Kidney capillary endothelial cell (primary cell): ENCODE measurements around the gene TARS1.
A peak's percentile ranks its signal among the peaks of the same experiment; 100 is the strongest.

Experiments
- DNase-seq: peaks from one replicate; pipeline ENCODE4 v3.0.0-alpha.2; 2018; ENCODE audit warnings: low spot score

TARS1 gene

DNA sequence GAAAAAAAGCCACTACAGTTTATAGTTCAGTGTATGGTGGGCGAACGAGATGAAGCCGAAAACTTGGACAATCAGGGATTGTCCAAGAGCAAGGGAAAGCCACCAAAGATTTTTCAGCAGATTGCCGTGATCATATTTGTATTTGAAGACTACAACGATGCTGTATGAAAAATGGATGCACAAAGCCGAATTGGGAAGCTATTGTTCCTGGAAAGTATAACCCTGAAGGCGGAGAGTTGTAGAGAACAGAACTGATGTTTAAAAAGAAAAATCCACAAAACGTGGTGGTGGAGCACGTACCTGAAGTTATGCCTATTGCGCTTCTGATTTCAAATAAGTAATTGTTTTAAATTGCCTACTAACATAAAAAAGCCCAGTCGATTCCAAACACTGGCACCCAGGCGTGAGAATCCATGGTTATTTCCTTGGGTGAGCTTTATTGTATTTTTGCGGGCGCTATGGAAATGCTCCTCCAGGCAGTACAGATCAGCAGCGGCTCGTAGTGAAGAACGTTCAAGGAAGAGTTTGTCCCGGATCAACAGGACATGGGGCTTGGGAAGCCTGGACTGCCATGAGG lies 772 bp upstream of the TARS1 start:
- peak; percentile 44 for DNase-seq

DNA sequence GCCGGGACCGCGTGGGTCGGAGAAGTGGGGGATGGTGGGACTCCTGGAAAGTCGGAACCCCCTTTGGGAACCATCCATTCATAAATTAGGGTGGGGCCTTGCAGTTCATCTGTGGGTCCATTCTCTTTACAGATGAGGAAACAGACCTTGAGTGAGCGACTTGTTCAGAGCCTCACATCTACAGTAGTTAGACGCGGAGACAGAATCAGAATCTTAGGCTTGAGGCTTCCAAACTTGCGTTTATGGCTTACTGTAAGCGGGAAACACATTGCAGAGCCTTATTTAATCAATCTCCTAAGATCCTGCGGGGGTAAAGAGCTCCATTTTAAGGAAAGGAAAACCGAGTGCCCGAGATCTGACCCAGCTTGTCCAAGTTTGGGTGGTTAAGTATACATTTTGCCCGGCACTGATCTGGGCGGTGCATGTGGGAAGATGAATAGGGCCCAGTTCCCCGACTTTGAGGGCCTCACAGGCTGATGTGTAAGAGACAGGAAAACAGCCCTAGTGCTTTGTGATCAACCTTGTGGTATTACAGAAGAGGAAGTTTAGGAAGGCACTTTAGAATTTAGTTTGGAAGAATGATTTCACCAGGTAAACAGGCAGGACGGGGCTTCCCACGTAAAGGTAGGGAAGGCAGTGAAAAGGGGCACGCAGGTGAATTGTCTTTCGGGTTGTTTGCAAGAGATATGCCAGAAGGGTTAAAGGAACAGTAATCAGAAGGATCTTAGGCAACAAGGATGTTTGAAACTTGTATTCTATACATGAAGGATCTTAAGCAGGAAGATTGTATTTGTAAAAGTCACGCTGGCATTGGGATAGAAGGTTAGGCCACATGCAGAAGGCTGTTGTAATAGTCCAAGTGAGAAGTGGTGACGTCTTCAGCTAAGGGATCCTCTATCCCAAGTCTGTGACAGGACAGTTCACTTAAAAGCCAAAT lies 744 bp downstream of the TARS1 start:
- DNase-seq, result peak; percentile 66

DNA sequence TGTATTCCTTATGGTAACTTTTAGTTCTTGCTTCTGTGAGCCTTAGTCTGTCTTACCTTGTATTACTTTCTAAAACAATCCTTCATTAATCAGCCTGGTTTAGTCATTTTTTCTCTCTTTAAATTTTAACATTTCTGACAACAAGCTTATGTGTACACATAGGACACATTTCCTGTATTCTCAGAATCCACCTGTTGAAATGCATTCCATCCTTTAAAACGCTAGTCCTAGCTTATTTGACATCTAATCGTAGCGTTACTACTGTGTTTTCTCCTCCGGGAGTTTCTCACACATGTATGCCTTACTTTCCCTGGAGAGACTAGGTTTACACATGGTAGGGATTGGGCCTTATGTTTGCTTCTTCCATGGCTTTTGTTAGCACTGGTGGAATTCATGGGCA lies 3.8 kb downstream of the TARS1 start:
- no peak for DNase-seq

DNA sequence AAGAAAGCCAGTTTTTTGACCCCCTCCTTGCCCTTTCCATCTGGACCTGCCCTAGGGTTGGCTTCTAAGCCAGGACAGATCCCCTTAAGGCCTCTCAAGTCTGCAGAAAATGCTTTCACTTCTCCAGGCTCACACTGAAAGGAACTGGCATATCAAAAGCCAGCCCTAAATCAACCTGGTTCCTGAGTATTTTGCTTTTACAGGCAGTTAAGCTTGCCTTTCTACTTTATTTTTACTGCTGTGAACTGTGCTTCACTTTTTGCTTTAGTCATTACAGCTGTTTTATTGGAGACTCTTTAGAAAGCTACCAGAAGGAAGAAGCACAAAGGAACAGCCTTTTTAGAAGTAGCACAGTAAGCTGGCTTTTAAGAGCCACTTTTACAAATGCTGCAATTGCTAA lies 5.0 kb downstream of the TARS1 start:
- no peak for DNase-seq

DNA sequence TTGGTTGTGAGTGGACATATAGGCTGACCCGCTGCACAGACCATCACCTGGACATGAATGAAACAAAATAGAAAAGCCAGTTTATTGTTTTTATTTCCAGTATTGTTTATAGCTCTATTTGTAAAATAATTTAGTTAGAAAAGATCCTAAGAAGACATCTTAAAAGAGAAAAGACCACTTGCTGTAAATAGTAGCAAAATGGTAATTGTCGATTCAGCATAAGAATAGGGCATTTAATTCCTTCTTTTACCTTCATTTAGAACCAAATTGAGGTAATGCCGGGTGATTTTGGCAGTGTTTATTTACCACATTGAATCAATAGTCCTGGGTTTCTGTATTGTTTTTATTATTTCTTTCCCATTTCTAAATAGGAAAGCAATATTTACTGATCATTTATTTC lies 7.4 kb downstream of the TARS1 start:
- DNase-seq, result no peak

DNA sequence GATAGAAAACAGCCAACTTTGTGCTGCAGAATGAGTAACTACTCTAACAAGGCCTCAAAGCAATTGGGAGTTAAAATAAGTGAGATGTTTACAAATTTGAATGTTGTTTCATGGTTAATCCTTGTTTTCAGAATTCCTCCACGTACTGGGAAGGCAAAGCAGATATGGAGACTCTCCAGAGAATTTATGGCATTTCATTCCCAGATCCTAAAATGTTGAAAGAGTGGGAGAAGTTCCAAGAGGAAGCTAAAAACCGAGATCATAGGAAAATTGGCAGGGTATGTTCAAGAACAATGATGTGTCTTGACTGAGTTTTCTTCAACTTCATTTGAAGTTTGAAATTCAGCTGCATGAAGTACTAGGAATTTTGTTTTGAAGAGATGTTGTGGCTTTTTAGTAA lies 16.4 kb downstream of the TARS1 start:
- DNase-seq, result no peak

DNA sequence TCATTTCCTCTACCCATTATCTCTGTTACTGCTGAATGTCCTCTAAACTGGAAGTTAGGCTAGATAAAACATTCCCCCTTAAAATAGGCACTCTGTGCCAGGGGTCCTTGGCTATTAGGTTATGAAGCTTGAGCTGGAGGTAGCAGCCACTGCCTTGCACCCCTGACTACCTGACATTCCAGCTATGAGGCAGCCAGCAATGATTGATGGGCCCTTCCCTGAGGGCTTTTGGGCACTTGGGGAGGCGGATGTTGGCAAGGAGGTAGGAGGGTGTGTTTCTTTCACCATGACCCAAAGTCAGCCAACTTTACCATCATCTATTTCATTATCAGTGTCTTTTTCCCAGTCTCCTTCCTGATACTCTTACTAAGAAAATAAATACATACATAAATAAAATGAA lies 17.1 kb downstream of the TARS1 start:
- no peak for DNase-seq

DNA sequence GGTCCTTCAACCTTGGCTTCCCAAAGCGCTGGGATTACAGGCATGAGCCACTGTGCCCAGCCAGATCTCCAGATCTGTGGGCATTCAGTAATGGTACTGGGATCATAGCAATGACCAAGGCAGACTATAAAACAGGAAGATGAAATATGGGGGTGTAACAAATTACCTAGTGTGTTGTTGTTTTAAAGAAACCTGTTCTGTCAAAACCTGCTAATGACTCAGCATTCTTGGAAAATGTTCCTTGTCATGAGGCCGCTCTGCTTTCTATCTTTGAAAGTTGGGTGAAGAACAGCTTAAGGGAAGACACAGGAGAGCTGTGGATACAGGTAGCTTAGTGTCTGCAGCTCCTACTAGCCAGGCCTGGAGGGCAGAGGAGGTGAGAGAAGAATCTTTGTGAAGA lies 19.4 kb downstream of the TARS1 start:
- no peak for DNase-seq

DNA sequence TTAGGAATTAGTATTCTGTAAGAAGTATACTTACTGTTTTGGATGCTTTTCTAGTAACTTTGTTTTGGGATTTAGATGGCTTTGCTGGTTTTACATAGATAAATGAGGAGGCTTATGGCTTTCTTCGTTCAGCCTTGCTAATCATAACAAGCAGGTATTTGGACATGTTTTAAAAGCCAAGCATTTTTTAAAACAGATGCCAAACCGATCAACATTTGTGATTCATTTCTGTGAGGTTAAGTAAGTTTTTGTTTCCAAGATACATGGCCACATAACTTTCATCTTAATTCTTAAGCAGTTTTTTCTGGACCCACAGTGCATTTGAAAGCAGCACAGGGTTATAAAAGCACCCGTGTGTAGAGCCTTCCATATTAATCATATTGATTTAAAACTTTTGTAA lies 21.7 kb downstream of the TARS1 start:
- no peak for DNase-seq

DNA sequence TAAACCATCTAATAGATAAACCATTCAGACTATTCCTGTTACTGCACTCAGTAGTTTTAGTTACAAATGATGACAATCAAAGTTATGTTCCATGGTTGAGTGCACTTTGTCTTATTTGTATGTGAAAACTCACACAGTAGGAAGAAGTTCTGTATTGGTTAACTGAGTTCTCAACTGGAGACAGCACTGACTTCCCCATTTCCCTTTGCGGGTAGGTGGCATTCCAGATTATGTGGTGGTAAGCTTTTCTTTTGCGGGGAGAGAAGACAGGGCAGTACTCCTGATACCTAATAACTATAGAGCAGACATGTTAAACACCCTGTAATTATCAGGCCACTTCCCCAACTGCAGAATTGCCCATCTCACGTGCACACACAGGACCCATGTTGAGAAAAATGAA lies 24.4 kb downstream of the TARS1 start:
- no peak for DNase-seq

DNA sequence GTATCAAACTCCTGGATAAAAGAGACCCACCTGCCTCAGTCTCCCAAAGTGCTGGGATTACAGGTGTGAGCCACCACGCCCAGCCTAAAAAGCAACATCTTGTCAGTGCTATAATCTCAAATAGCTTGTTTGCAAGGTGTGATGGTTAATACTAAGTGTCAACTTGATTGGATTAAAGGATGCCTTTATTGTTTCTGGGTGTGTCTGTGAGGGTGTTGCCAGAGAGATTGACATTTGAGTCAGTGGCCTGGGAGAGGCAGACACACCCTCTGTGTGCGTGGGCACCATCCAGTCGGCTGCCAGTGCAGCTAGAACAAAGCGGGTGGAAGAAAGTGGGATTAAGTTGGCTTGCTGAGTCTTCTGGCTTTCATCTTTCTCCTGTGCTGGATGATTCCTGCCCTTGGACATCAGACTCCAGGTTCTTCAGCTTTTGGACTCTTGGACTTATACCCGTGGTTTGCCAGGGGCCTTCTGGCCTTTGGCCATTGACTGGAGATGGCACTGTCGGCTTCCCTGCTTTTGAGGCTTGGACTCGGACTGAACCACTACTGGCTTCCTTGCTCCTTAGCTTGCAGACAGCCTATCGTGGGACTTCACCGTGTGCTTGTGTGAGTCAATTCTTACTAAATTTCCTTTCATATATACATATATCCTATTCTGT lies 28.1 kb downstream of the TARS1 start:
- DNase-seq, result peak; percentile 14

DNA sequence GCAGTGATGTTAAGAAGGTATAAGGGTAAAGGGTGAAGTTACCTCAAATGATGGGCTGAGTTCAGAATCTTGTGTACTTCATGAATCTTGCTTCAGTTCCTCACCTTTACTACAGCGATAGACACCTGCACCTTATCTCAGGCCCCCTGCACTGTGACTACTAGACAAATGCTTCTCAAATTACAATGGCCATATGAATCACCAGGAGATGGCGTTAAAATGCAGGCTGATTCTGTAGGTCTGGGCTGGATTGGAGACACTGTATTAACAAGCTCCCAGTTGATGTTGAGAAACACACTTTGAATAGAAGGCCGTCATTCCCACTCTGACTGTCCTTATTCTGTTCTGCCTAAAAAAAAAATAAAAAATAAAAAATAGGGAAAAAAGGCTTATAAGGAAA lies 29.8 kb downstream of the TARS1 start:
- DNase-seq, result peak; percentile 11

DNA sequence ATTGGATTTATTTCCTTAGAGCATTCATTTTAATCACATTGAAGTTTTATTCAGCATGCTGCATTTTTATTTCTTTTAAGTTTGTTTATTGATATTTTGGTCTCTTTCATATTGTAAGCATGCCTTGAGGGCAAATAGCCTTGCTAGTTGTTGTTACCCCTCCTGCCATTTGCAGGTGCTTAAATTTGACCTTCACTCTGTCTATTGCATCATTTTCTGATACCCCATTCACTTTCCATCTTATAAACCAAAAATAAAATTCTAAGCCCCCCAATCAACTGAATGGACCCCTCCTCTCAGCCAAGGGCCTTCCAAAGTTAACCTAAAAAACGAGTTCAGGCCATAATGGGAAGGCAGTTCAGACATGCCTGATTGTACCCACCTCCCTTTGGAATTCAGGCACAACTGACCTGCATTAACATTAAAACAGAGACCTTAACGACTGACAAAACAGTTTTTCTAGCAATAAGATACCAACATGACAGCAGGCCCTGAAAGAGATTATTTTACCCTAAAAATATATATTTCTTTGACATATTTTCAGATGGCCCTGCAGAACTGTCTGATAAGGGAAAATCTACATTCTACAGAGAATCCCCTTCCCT lies 32.1 kb downstream of the TARS1 start:
- DNase-seq, result no peak

DNA sequence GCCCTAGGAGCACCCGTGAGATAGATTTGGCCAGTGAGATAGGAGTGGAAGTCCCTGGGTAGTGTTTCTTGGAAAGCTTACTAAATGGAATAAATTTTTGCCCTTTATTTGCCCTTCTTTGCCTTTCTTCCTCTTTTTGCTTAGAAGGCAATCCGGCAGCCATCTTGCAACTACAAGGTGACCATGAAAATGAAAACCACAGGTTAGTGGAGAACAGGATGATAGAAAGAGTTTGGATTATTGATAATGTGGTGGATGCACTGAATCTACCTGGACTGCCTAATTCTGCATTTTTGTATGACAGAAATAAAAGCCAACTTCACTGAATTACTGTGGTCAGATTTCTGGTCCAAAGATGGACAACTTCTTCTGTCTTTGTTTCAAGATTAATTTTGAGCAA lies 33.2 kb downstream of the TARS1 start:
- no peak for DNase-seq

DNA sequence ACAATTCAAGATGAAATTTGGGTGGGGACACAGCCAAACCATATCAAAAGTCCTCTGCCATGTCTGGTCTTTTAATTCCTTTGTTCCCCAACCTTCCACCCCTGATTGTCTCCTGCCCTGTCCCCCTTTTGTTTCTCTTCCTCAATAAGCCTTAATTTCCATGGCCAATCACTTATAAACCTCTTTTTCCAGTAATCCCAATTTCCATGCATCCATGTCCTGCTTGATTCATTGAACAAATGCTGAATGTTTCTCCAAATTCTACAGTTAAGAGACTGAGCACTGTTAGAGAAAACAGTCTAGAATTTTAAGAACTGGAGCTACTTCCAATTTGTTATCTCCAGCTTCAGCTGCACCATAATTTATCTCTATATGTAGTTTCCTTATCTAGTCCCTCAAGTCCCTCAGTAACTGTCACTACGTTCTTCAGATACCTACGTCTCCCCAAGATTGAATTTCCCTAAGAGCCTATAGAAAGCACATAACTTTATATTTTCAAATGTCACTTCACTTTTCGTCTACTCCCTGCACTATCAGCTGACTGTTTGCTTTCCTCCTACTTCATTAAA lies 34.2 kb downstream of the TARS1 start:
- no peak for DNase-seq

DNA sequence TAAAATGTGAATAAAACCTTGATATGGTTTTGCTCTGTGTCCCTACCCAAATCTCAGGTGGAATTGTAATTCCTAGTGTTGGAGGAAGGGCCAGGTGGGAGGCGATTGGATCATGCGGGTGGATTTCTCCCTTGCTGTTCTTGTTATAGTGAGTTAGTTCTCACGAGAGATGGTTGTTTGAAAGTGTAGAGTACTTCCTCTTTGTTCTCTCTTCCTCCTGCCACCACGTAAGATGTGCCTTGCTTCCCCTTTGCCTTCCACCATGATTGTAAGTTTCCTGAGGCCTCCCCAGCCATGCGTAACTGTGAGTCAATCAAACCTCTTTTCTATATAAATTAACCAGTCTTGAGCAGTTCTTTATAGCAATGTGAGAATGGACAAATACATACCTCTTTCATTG lies 34.9 kb downstream of the TARS1 start:
- DNase-seq, result no peak

DNA sequence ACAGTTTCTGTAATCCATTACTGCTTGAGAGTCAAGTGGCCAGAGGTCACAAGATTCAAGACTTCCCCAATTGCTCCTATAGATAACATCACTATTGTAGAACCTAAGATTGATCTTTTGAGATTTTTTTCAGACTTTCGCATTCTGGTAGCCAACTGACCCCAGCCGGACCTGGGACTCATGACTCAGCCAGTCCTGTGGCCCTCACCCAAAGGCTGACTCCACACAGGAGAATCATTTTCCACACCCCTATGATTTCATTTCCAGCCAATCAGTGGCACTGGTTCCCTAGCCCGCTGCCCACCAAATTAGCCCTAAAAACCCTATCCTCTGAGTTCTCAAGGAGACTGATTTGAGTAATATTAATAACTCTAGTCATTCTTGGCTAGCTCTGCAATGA lies 36.2 kb downstream of the TARS1 start:
- no peak for DNase-seq

DNA sequence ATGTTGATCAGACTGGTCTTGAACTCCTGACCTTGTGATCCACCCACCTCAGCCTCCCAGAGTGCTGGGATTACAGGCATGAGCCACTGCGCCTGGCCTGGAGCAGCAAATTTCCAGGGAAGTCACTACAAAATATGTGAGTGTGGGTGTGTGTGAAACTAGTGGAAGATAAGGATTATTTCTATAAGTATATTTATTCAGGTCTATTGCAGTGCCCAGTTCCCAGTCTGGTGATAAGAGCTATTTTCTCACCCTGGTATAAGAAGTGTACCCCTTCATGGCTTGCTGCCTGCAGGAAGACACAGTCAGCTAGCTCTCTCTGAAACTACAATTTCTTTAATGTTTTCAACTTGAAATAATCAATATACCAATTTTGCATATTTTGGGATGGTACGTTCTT lies 37.1 kb downstream of the TARS1 start:
- DNase-seq, result no peak

DNA sequence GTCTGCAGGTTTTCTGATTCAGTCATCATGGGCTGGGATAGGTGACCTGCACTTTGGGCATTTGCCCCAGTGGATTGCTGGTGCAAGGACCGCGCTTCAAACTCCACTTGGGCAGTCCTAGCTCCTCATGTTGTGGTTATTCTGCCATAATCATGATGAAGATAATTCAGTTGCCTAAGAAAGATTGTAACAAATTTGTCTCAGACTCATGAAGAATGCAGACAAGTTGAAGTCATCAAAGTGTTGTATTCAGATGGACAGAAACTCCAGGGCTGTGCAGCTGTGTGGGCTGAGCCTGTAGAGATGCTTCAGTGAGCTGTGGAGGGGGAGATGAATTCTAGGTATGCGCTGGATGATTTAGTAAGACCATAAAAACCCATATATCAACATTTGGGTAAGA lies 38.5 kb downstream of the TARS1 start:
- no peak for DNase-seq

DNA sequence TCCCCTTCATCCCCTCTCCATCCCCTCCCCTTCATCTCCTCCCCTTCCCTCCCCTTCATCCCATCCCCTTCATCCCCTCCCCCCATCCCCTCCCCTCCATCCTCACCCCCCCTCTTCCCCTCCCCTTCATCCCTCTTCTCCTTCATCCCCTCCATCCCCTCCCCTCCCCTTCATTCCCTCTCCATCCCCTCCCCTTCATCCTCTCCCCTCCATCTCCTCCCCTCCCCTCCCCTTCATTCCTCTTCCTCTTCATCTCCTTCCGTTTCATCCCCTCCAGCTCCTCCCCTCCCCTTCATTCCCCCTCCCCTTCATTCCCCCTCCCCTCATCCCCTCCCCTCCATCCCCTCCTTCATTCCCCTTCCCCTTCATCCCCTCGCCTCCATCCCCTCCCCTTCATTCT lies 40.1 kb downstream of the TARS1 start:
- no peak for DNase-seq

DNA sequence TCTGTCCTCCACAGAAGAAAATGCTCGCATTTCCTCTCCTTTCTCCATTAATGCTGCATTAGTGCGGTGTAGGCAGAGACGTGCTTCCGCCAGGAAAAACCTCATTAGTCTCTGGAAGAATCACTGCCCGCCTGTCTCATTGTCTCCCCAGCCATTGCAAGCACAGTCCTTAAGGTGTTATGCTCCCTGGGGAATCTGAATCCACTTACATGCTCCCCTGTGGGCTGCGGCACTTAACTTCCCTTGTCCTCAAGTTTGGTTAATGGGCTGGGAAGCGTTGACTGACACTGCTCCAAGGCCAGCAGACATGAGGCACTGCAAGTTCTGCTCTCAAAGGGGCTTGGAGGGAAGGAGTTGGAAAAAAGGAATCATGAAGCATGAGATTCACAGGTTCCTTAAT lies 41.6 kb downstream of the TARS1 start:
- no peak for DNase-seq

DNA sequence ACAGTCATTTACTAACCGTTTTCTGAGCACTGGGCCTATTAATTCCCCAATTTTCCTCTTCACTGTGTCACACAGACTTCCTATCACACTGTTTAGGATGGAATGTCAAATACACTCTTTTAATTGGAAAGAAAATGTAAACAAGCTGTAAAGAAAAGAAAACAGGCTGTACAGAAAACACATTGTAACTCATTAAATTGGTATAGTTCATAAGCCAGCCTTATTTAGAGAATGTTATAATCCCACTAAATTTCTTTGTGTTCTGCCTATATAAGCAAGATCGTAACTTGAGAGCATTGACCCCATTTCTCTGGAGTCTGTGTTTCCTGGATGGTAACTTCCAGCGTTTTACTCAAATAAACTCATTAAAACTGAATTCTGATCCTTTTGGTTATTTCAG lies 46.5 kb downstream of the TARS1 start:
- DNase-seq, result no peak
